NCI-H345 (cell line): ENCODE results near the gene KCNT1.
A peak's percentile ranks its signal among the peaks of the same experiment; 100 is the strongest.
"Not testable (repeated sequence)": the region's sequence is repeated elsewhere in the genome, so short reads cannot be mapped to it uniquely, and the experiment has no call there.

Experiments
- DNase-seq: peaks from one replicate; lab custom pipeline; 2025; lab: John Stamatoyannopoulos, UW

The KCNT1 gene

GRCh38 chr9:135701959-135702721 is at the start of gene KCNT1:
TSS of gene KCNT1 (plus strand) at chr9:135702185. CDS start at chr9:135702259, 74 bp downstream.
- peak; percentile 58 for DNase-seq

DNA sequence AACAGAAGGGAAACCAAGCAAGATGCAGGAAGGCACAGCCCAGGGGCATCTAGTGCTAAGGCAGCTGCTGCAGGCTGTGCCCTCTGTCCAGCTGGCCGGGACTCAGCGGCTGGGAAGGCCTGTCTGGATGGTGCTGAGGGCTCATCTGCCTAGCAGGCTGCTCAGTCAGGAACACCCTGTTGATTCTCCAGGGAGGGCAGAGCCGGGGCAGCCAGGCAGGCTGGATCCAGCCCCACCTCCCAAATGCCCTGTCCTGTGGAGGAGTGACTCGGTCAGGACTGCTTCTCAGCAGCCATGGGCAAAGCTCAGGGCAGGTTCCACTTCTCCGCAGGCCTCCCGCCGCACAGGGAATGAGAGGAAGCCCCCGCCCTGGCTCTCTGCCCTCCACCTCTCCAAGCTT is 46.7 kb upstream of the KCNT1 start:
- no peak for DNase-seq

DNA sequence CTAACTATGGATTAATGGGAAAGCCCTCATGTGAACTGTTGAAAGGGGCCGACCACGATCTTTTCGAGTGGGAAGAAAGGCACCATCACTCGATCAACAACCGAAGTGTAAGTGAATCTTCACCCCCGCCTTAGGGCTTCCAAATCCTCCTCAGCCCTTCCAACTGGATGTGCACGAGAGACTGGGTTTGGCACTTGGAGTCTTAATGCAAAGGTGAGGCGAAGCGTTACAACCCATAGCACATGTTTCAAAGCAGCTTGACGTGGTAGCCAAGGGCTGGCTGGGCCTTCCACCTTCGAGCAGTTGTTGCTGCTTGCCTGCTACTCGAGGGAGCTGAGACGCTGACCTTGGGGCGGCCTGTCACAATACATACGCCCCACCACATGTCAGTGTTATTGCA is 44.6 kb upstream of the KCNT1 start:
- DNase-seq, result no peak

DNA sequence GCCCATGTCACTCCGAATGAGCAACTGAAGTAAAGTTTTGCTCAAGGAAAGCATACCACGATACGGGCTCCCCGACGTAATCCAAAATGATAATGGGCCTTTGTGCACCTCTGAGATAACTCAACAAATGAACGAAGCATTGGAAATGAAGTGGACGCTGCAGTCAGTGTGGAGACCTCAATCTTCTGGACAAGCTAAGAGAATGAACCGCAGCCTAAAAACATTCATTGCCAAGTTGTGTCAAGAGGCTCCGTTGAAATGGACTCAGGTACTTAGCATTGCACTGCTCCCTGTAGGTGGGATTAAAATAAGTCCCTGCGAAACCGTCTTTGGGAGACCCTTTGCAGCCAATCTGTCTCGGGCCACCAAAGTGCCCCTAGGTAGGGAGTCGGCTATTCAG is 42.7 kb upstream of the KCNT1 start:
- DNase-seq, result no peak

GRCh38 chr9:135660407-135660806 is 41.6 kb upstream of the KCNT1 start:
- DNase-seq, result no peak

DNA sequence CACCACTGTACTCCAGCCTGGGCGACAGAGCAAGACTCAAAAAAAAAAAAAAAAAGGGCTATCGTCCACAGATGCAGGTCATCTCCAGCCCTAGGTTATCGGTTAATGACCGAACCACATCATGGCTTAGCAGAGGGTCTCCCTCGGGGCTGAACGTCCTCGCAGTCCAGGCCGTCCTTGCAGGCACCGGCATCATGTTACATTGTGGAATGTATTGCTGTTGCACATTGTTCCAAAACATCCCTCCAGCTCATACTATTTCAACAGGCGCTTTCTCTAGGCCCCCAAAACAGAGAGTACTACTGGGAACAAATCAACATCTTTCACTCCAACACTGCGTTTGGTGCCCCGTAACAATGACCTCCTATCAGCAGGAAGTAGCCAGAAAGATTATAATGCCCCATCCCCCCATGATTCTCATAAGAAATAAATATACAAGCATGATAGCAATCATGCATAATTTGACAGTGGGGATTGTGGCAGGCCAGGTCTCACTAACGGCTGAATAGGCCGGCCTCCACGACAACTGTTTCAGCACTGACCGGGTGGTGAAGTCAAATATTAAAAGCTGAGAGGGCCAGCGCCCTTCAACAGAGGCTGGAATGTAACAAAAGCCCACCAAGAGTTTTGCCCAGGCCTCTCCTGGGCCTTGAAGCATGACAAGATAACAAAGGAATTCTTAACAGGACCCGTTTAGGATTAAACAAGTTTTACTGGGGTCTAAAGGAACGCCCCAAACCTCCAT is 40.0 kb upstream of the KCNT1 start:
- no peak for DNase-seq

- DNase-seq, result no peak
Measured at GRCh38 chr9:135662758-135663450, 39.1 kb upstream of the KCNT1 start, which contains the start of gene LCN9. TSS of gene LCN9 (plus strand) at chr9:135663309. CDS start at chr9:135663322, 13 bp downstream.

- DNase-seq, result no peak
Measured at GRCh38 chr9:135663451-135663770, 38.6 kb upstream of the KCNT1 start.

DNA sequence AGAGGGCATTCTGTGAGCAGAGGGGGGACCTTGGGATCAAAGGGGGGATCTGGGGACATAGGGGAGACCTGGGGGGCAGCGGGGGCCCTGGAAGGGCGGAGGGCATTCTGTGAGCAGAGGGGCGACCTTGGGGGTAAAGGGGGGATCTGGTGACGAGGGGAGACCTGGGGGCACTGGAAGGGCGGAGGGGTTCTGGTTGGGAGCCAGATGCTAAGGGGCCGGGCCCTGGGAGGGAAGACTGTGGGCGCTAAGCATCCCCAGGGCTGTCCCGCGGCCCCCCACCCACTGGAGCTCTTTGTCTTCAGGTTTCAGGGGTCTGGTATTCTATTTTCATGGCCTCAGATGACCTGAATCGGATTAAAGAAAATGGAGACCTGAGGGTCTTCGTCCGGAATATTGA is 38.1 kb upstream of the KCNT1 start:
- no peak for DNase-seq

GRCh38 chr9:135664266-135664665 is 37.7 kb upstream of the KCNT1 start:
- no peak for DNase-seq

DNA sequence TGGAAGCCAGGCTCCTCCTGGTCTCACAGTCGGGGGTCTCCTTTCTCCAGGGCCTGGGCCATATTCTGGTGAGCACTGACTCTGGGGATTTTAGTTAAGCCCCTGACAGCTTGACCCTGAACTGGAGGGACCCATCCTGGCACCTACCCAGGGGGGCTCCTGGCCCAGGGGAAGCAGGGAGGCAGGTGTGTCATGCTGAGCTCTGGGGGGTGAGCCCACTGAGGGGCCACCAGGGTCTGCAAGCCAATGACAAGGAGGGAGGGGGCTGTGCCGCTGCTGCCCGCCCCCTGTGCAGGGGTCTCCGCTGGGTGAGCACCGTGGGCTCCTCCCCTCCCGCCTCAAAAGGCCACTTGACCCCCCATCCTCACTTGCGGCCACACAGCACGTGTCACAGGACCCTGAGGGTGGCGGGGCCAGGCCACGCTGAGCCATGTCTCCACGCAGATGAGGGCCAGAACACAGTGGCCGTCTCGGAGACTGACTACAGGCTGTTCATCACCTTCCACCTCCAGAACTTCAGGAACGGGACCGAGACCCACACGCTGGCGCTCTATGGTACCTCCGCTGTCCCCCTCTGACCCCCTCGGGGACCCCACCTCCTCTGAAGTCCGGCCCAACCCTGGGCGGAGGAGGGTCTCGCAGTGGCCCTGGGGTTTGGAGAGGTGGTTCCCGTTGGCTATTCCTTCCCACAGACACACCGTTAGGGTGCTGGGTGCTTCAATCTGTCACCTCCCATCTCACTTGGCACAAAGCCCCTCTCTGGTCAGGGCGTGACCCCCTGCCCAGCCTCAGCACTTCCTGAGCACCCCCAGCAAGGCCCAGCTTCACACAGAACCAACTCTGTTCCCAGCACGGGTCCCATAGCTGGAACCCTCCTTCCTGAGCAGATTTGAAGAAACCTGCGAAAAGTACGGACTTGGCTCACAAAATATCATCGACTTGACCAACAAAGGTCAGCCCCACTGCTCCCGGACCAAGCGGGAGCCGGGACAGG is 36.9 kb upstream of the KCNT1 start:
- no peak for DNase-seq

DNA sequence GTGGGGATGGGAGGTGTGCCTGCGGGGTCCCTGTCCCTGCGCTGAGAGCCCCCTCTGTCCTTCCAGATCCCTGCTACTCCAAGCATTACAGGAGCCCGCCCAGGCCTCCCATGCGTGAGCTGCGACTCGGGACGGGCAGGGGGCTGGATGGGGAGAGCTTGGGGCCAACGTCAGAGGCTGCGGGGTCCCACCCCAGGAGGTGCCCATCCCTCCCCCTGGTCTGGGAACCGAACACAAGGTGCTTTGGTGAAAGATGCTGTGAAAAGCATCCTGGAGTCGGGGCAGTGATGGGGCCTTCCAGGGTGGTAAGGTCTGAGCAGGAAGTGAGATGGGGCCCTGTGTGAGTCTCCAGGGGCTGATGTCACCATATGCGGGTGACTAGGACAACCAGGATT is 36.2 kb upstream of the KCNT1 start:
- DNase-seq, result no peak

DNA sequence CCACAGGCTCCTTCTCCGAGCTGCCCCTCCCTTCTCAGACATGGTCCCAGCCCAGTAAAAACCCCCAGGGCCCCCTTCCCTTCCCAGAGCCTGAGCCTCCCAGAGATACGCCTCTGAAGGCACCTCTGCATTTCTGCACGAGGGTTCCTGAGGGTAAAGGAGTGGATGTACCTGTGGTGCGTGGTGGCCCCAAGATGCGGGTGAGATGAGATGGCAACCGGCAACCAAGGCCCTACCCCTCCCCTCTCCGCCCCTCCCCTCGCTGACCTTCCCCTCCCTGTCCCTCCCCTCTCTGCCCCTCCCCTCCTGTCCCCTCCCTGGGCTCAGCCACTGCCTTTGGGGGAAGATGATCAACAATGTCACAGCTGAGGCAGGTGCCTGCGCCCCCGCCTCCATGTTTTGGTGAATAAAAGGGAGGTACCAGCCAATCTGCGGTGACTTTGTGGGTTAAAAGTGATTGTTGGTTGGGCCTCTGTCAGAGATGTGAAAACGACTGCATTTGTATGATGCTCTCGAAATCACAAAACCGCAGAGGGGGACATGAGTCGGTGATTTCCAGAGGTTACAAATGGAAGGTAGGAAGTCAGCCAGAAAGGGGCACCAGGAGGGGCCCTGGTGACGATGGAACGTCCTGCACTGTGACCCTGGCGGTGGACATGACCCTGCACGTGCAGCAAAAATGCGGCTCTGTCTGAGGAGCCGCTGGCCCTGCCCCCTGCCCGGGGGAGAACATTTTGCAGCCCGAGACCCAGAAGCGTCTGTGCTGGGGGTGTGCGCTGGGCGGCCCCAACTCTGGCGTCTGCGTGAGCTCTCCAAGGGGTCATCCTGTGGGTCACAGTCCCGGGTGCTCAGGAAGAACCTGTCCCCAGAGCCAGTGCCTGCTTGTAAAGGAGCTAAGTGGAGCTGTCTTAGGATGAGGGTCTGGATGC is 35.2 kb upstream of the KCNT1 start:
- no peak for DNase-seq

GRCh38 chr9:135667463-135668001 is 34.5 kb upstream of the KCNT1 start:
- DNase-seq, result no peak

- DNase-seq, result not testable (repeated sequence)
Measured at GRCh38 chr9:135669018-135669417, 33.0 kb upstream of the KCNT1 start.

DNA sequence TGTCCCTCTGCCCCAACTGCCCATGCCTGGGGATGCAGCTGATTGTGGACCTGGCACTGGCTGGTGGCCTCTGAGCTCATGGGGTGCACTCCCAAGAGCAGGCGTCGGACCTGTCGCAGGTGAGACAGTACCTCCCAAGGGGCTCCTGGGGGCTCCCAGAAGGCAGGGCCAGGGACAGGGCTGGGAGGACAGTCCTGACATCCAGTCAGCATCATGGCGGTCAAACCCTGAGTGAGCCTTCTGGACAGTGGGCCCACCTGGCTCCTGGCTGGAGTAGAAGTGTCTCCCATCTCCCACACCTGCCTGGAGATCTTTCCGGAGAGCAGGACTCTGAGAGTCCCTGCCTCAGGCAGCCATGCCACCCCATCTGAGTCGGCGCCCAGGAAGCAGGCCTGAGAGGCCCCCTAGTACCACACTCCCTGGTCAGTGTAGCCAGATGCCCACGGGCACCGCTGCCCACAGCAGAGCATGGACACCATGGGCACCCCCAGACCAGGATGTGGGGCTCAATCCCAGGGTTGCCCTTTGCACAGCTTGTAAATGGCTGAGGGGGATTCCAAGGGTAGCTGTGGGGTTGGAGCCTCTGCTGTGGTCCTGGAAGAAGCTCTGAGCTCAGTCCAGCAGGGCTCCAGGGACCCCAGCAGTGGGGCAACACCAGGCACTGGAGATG is 32.2 kb upstream of the KCNT1 start:
- DNase-seq, result no peak

DNA sequence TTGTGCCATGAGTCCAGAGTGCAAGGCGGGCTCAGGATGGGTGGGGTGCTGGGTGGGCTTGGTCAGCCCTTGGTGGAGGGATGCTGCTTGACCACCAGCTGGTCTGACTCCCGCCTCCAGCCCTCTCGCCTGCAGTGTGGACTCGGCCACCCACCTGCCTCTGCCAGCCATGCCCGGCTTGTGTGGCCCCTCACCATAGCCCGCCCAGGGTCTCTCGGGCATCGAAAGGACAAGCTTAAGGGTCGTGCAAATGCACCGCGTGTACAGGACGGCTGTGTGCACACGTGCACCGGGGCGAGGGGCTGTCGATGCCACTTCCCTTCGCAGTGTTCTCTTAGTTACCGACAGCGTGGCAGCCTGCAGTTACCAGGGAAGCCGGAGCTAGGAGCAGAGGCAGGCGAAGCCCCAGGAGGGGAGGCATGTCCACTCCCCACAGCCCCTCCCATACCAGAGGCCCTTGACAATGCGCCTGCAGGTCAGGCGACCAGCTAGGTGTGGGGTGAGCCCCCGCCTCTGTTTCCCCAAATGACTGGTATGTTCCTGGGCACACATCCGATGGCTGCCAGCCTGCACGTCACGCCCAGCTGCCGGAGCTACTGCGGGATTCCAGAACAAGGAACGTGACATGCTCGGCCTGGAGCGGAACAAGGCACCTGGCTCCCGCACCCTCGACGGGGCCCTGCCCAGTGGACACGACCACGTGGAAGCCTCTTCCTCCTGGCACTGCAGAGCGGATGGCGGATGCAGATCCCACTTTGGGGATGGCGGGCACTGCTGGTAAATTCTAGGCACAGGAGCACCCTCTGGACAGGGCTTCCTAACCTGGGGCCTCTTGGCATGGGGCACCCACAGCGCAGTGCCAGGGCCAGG is 31.0 kb upstream of the KCNT1 start:
- DNase-seq, result peak; percentile 12

DNA sequence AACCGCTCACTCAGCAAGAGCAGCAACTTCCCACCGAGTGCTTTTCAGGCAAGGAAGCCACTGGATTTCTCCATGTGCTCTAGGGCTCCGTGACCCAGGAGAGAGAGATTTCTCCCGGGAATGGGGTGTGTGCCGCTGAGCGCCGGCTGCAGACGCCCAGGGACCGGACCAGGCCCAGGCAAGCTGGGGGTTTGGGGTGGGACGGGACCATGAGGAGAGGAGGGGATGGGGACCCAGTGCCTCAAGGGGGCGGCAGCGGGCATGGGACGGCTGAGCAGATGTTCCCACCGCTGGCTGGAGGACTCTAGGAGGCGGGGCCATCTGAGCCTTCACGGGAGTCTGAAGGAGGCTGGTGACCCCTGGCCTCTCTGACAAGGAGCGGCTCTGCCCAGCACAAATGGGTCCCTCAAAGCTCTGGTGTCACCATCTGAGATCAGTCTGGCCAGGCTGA is 30.4 kb upstream of the KCNT1 start:
- no peak for DNase-seq

- not testable (repeated sequence) for DNase-seq
Measured at GRCh38 chr9:135672786-135673185, 29.2 kb upstream of the KCNT1 start.
